H1 (cell line): ENCODE results near the gene KCNT1. TPM values are rescaled to one million over a fixed set of nuclear protein-coding genes. Genes with fewer than 3 reads are reported as not detected.

Source experiments
- FOSL1 ChIP-seq: IDR thresholded peaks from 2 replicates; pipeline ENCODE4 v1.6.1; 2011; ENCODE audit warnings: mild to moderate bottlenecking, low read depth, low read length, moderate library complexity; ENCODE audit not compliant: insufficient read depth
- PHF8 ChIP-seq: fragments of 200-600 bp; sonication (generic); conservative IDR thresholded peaks from 2 replicates; pipeline ENCODE4 v1.7.1; 2012; ENCODE audit warnings: low read depth, mild to moderate bottlenecking, inconsistent platforms, low read length, moderate library complexity
- RFX5 ChIP-seq: IDR thresholded peaks from 2 replicates; pipeline ENCODE4 v1.6.1; 2011; ENCODE audit warnings: low read depth, low read length, improper control_type of control experiment, borderline replicate concordance
- SIRT6 ChIP-seq: IDR thresholded peaks from one replicate; pipeline ENCODE4 v1.7.1; 2012; ENCODE audit warnings: low read length, inconsistent platforms
- polyA plus RNA-seq, 7 experiments: library from polyadenylated mRNA; depleted of rRNA in 3 of 7; stranded (reverse) in 5 of 7; unstranded in 2 of 7; fragments of >200 nt in 5 of 7; fragments of 200-250 nt in 2 of 7; gene quantifications; 1 replicate in 5 of 7; 2 replicates in 1 of 7; 4 replicates in 1 of 7; pipeline versions ENCODE4 v1.2.1 to v1.2.3, GENCODE V29; 2011 to 2013; ENCODE audit warnings: missing spikeins in 2 of 7, mixed read lengths in 2 of 7
- total RNA-seq: library from RNA; stranded (reverse); fragmentation: NEBNext Ultra II Directional; extraction: Animal tissue kit (Norgen Biotek cat#: 25700); gene quantifications from 2 replicates; pipeline ENCODE4 v1.2.1, GENCODE V29; 2021
- TF ChIP-seq, protein P1 (sequence below): fragments of 300-600 bp; sonication (generic); IDR thresholded peaks from 2 replicates; pipeline ENCODE4 v1.7.1; 2012; ENCODE audit warnings: low read length, moderate library complexity, mild to moderate bottlenecking, inconsistent platforms; ENCODE audit not compliant: insufficient replicate concordance

Gene KCNT1
- total and polyA plus RNA-seq, 2 of the 8 experiments (the other 6 are each of a cell fraction or from before 2014, with no cell fraction given): 0.13 to 0.20 TPM

DNA sequence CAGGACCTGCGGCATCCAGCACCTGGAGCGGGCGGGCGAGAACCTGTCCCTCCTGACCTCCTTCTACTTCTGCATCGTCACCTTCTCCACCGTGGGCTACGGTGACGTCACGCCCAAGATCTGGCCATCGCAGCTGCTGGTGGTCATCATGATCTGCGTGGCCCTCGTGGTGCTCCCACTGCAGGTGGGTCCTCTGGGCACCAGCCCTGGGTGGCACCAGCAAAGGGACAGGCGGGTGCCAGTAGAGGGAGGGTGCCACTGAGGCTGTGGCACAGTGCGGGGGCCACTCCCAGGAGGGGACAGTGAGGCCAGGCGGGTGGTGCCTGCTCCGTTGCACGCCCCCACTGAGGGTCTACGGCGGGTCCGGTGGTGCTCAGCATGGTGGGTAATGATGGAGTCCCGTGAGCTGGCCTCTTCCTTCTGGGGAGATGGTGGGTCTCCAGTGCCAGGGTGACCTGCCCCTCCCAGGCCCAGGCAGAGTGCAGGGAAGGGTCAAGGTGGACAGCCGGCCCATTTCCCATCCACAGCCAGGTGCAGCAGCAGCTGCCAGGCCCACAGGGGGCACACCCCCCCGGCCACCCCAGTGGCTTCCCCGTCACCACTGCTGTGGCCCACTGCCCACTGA lies 57.8 kb downstream of the KCNT1 start (continued):
- TF ChIP-seq, protein P1, sequence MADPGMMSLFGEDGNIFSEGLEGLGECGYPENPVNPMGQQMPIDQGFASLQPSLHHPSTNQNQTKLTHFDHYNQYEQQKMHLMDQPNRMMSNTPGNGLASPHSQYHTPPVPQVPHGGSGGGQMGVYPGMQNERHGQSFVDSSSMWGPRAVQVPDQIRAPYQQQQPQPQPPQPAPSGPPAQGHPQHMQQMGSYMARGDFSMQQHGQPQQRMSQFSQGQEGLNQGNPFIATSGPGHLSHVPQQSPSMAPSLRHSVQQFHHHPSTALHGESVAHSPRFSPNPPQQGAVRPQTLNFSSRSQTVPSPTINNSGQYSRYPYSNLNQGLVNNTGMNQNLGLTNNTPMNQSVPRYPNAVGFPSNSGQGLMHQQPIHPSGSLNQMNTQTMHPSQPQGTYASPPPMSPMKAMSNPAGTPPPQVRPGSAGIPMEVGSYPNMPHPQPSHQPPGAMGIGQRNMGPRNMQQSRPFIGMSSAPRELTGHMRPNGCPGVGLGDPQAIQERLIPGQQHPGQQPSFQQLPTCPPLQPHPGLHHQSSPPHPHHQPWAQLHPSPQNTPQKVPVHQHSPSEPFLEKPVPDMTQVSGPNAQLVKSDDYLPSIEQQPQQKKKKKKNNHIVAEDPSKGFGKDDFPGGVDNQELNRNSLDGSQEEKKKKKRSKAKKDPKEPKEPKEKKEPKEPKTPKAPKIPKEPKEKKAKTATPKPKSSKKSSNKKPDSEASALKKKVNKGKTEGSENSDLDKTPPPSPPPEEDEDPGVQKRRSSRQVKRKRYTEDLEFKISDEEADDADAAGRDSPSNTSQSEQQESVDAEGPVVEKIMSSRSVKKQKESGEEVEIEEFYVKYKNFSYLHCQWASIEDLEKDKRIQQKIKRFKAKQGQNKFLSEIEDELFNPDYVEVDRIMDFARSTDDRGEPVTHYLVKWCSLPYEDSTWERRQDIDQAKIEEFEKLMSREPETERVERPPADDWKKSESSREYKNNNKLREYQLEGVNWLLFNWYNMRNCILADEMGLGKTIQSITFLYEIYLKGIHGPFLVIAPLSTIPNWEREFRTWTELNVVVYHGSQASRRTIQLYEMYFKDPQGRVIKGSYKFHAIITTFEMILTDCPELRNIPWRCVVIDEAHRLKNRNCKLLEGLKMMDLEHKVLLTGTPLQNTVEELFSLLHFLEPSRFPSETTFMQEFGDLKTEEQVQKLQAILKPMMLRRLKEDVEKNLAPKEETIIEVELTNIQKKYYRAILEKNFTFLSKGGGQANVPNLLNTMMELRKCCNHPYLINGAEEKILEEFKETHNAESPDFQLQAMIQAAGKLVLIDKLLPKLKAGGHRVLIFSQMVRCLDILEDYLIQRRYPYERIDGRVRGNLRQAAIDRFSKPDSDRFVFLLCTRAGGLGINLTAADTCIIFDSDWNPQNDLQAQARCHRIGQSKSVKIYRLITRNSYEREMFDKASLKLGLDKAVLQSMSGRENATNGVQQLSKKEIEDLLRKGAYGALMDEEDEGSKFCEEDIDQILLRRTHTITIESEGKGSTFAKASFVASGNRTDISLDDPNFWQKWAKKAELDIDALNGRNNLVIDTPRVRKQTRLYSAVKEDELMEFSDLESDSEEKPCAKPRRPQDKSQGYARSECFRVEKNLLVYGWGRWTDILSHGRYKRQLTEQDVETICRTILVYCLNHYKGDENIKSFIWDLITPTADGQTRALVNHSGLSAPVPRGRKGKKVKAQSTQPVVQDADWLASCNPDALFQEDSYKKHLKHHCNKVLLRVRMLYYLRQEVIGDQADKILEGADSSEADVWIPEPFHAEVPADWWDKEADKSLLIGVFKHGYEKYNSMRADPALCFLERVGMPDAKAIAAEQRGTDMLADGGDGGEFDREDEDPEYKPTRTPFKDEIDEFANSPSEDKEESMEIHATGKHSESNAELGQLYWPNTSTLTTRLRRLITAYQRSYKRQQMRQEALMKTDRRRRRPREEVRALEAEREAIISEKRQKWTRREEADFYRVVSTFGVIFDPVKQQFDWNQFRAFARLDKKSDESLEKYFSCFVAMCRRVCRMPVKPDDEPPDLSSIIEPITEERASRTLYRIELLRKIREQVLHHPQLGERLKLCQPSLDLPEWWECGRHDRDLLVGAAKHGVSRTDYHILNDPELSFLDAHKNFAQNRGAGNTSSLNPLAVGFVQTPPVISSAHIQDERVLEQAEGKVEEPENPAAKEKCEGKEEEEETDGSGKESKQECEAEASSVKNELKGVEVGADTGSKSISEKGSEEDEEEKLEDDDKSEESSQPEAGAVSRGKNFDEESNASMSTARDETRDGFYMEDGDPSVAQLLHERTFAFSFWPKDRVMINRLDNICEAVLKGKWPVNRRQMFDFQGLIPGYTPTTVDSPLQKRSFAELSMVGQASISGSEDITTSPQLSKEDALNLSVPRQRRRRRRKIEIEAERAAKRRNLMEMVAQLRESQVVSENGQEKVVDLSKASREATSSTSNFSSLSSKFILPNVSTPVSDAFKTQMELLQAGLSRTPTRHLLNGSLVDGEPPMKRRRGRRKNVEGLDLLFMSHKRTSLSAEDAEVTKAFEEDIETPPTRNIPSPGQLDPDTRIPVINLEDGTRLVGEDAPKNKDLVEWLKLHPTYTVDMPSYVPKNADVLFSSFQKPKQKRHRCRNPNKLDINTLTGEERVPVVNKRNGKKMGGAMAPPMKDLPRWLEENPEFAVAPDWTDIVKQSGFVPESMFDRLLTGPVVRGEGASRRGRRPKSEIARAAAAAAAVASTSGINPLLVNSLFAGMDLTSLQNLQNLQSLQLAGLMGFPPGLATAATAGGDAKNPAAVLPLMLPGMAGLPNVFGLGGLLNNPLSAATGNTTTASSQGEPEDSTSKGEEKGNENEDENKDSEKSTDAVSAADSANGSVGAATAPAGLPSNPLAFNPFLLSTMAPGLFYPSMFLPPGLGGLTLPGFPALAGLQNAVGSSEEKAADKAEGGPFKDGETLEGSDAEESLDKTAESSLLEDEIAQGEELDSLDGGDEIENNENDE: no peak
- no peak for TF ChIP-seq SIRT6
- no peak for TF ChIP-seq FOSL1
- no peak for TF ChIP-seq PHF8
- TF ChIP-seq RFX5: no peak
